Small intestine (tissue), 7 donors: Measurements from ENCODE around the gene NOS3. TPM values are rescaled to one million over a fixed set of nuclear protein-coding genes. Genes with fewer than 3 reads are reported as not detected.

Source experiments
- DNase-seq, 2 donors: peaks; one replicate each; pipeline versions ENCODE4 v3.0.0 to v3.0.0-alpha.2; 2013
- FAIRE-seq: peaks from 2 replicates; lab custom pipeline; 2012; peaks lifted over from hg19 to GRCh38; lab: Jason Lieb, UNC
- H3K27ac ChIP-seq, 3 donors: one replicate each; pipeline ENCODE4 v1.5.1; 2013; ENCODE audit warnings: low read length in 2 of 3, mild to moderate bottlenecking in 2 of 3, control low read depth in 1 of 3, inconsistent platforms in 1 of 3, low read depth in 1 of 3, moderate library complexity in 1 of 3
- H3K27me3 ChIP-seq, 3 donors: one replicate each; pipeline ENCODE4 v1.6.1; 2013; ENCODE audit warnings: low read length in 3 of 3, inconsistent platforms in 1 of 3; ENCODE audit not compliant: control insufficient read depth in 3 of 3, insufficient read depth in 3 of 3
- H3K36me3 ChIP-seq, 3 donors: one replicate each; pipeline ENCODE4 v1.6.1; 2013; ENCODE audit warnings: low read length in 3 of 3, inconsistent platforms in 1 of 3, low read depth in 1 of 3, mild to moderate bottlenecking in 1 of 3, moderate library complexity in 1 of 3; ENCODE audit not compliant: control insufficient read depth in 3 of 3, insufficient read depth in 2 of 3
- H3K4me1 ChIP-seq, 3 donors: one replicate each; pipeline ENCODE4 v1.6.1; 2013; ENCODE audit warnings: low read length in 2 of 3, inconsistent platforms in 1 of 3, low read depth in 1 of 3, mild to moderate bottlenecking in 1 of 3, moderate library complexity in 1 of 3; ENCODE audit not compliant: control insufficient read depth in 3 of 3, insufficient read depth in 2 of 3
- H3K4me3 ChIP-seq, 3 donors: one replicate each; pipeline ENCODE4 v1.5.1; 2013; ENCODE audit warnings: low read length in 3 of 3, control low read depth in 1 of 3, inconsistent platforms in 1 of 3, low read depth in 1 of 3, mild to moderate bottlenecking in 1 of 3, moderate library complexity in 1 of 3
- H3K9me3 ChIP-seq, 2 donors: one replicate each; pipeline ENCODE4 v1.6.1; 2013; ENCODE audit warnings: low read depth in 1 of 2, low read length in 1 of 2; ENCODE audit not compliant: control insufficient read depth in 2 of 2, insufficient read depth in 1 of 2
- WGBS, 3 donors: extraction: QIAGEN DNeasy Blood & Tissue Kit; methylation state at CpG; one replicate each; pipeline ENCODE4 v1.1.7; 2013; 5-methylcytosine and 5-hydroxymethylcytosine counted together
- polyA plus RNA-seq, 4 donors: library from polyadenylated mRNA; stranded (reverse) in 3 of 4; unstranded in 1 of 4; fragments of 200-250 nt in 3 of 4; fragments of 120-200 nt in 1 of 4; gene quantifications; one replicate each; pipeline versions ENCODE4 v1.2.1 to v1.2.3, GENCODE V29; 2013
- donor health status: healthy with polysubstance abuse.
- donor health status: control.
- donor health status: control.
- donor health status: Bipolar disorder and iron deficiency.
- donor health status: healthy.

NOS3 gene
- polyA plus RNA-seq, 4 donors = 0.45 to 14.7 (median 4.7) TPM

- Histone ChIP-seq H3K9me3 (no peaks in the 10 kb centered on the region), H3K27me3 (peaks cover 0 to 27% (median 7%) of the 10 kb centered on the region in 3 donors), H3K4me3 (no peak overlapping the region), H3K4me1 (peaks cover 0 to 21% (median 0%) of the 10 kb centered on the region in 3 donors), H3K36me3 (peaks cover 0 to 8% (median 0%) of the 10 kb centered on the region in 3 donors), H3K27ac (peak overlapping the region in 1 of 3 donors; percentile 30)
- WGBS, 3 donors = 57 to 70% (median 61%) methylated on average over 19 of the region's 19 CpGs
- DNase-seq (peak in 1 of 2 donors; percentile 63), FAIRE-seq (no peak)
Observed at GRCh38 chr7:150945171-150945852, 45.5 kb upstream of the NOS3 start.

- Histone ChIP-seq H3K4me1 (peaks cover 0 to 21% (median 0%) of the 10 kb centered on the region in 3 donors), H3K9me3 (no peaks in the 10 kb centered on the region), H3K27me3 (peaks cover 0 to 27% (median 7%) of the 10 kb centered on the region in 3 donors), H3K36me3 (peaks cover 0 to 10% (median 0%) of the 10 kb centered on the region in 3 donors), H3K27ac (peak overlapping the region in 1 of 3 donors; percentile 30), H3K4me3 (no peak overlapping the region)
- DNase-seq (no peak), FAIRE-seq (no peak)
- WGBS, 3 donors = 79 to 86% (median 85%) methylated on average over 17 of the region's 17 CpGs
Observed at GRCh38 chr7:150945853-150946420, 44.9 kb upstream of the NOS3 start.

DNA sequence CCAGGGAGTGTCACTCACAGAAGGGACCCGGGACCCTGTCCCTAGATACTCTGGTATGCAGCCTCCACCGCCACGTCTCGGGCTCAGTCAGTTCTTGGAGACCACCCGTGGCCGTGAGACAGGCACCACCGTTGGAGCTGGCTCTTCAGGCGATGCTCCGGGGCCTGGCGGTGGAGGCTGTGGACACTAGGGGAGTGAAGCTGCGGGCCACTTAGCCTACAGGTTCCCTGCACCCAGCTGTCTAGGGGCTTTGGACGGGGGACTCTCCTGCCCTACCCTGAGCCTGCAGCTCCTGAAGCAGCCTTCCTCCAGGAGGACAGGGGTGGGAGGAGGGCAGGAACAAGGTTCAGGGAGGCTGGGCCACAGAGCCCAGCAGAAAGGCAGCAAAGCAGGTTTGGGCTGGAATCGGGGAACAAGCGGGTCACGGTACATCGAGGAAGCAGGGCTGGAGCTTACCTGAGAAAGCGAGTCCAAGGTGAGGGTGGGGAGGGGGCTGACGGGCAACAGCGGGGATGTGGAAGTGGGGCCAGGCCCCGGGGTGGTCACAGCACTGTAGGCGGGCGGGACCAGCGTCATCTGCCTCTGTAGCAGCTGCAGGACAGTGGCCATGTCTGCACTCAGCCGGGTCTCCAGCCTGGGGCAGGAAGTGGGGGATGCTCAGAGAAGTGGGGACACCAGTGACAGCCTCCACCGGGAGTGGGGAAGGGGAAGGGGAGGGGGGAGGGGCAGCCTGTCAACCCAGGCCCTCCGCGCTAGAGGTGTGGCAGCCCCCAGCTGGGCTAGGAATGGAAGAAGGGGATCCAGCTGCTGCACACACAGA is 44.2 kb upstream of the NOS3 start:
- no peak overlapping the region for H3K27ac ChIP-seq

GRCh38 chr7:150947241-150947745 is 43.5 kb upstream of the NOS3 start:
- FAIRE-seq (no peak), DNase-seq (no peak)
- Histone ChIP-seq H3K4me3 (no peak overlapping the region), H3K36me3 (peaks cover 0 to 15% (median 0%) of the 10 kb centered on the region in 3 donors), H3K27ac (no peak overlapping the region), H3K27me3 (peaks cover 0 to 27% (median 7%) of the 10 kb centered on the region in 3 donors), H3K9me3 (no peaks in the 10 kb centered on the region), H3K4me1 (peaks cover 0 to 21% (median 0%) of the 10 kb centered on the region in 3 donors)
- WGBS, 3 donors = 18 to 37% (median 34%) methylated on average over 22 to 31 of the region's 31 CpGs

More for the DNA sequence above, 44.2 kb upstream of the NOS3 start:
- H3K4me3 ChIP-seq = no peak overlapping the region
- no peak for DNase-seq
- 58 to 75% (median 70%) methylated on average over 23 to 27 of the region's 27 CpGs for WGBS, 3 donors
- peaks cover 0 to 21% (median 0%) of the 10 kb centered on the region in 3 donors for H3K4me1 ChIP-seq
- H3K36me3 ChIP-seq = peaks cover 0 to 12% (median 0%) of the 10 kb centered on the region in 3 donors
- FAIRE-seq = no peak
- H3K27me3 ChIP-seq = peaks cover 0 to 27% (median 7%) of the 10 kb centered on the region in 3 donors
- no peaks in the 10 kb centered on the region for H3K9me3 ChIP-seq

DNA sequence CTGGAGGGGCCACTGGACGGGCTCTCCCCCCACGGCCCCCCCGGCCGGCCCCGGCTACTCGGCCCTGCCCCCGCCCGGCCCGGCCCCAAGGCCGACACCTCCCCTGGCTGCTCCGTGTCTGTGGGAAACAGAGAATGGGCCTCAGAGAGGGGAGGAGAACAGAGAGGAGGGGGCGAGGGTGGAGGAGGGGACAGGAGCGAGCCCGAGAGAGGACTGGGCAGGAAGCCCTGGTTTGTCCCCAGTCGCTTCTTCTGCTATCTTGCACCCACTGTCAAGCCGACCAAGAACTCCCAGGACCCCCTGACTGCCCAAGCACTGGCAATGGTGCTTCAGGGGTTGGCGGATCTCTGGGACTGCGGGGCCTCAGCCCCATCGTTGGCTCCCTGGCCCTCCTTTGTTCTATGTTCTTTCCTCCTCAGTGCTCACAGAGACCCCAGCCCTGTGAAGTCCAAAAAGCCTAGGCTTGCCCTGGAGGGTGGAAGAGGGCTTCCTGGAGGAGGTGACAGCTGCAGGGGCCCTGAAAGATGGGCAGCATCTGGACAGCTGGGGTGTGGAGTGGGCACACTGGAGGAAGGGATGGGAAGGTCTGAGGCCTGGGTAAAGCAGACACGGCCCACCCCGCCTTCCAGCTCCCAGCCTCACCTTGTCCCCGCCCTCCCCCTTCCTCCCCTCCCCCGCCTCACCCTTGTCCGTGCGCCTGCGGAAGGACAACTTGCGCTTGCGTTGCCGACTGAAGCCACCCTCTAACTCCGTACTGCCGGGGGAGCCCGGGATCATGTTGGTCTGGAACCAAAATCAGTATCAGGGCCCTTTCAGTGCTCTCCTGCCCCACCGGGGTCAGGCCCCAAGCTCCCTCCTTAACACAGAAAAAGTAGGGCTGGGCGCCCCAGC is 42.8 kb upstream of the NOS3 start:
- FAIRE-seq (no peak), DNase-seq (no peak)
- no peak overlapping the region for H3K4me3 ChIP-seq
- H3K9me3 ChIP-seq = no peaks in the 10 kb centered on the region
- H3K27me3 ChIP-seq = peaks cover 0 to 27% (median 7%) of the 10 kb centered on the region in 3 donors
- peaks cover 0 to 15% (median 0%) of the 10 kb centered on the region in 3 donors for H3K36me3 ChIP-seq
- peaks cover 0 to 21% (median 0%) of the 10 kb centered on the region in 3 donors for H3K4me1 ChIP-seq
- WGBS, 3 donors = 45 to 53% (median 50%) methylated on average over 26 to 33 of the region's 34 CpGs
- no peak overlapping the region for H3K27ac ChIP-seq

GRCh38 chr7:150948791-150949251 is 42.0 kb upstream of the NOS3 start:
- Histone ChIP-seq H3K27me3 (peaks cover 0 to 27% (median 7%) of the 10 kb centered on the region in 3 donors), H3K36me3 (peaks cover 0 to 15% (median 0%) of the 10 kb centered on the region in 3 donors), H3K9me3 (no peaks in the 10 kb centered on the region), H3K4me3 (no peak overlapping the region), H3K27ac (no peak overlapping the region), H3K4me1 (peaks cover 0 to 21% (median 0%) of the 10 kb centered on the region in 3 donors)
- DNase-seq (no peak), FAIRE-seq (no peak)
- 88 to 90% (median 89%) methylated on average over 15 of the region's 15 CpGs for WGBS, 3 donors

DNA sequence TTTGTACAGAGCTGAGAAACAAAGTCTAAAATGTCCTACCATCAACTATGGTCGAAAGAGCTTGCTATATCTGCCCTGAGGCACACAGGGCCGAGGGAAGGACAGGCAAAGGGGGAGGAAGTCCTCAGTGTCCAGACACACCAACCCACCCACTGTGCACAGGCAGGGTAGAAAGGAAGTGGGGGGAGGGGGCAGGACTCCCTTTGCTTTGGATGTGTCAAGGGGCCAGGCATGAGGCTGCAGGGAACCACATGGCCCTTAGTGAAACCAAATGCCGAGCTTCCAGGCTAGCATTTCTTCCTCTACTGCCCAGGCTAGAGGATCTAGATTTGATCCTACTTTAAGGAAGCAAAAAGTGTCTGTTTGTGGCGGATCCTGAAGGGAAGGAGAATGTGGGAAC is 41.3 kb upstream of the NOS3 start:
- no peaks in the 10 kb centered on the region for H3K9me3 ChIP-seq
- peaks cover 0 to 17% (median 0%) of the 10 kb centered on the region in 3 donors for H3K4me1 ChIP-seq
- peaks cover 0 to 15% (median 0%) of the 10 kb centered on the region in 3 donors for H3K36me3 ChIP-seq
- WGBS, 3 donors = 76 to 81% (median 81%) methylated on average over 4 of the region's 4 CpGs
- peaks cover 0 to 27% (median 7%) of the 10 kb centered on the region in 3 donors for H3K27me3 ChIP-seq
- DNase-seq (no peak), FAIRE-seq (no peak)
- no peak overlapping the region for H3K27ac ChIP-seq
- H3K4me3 ChIP-seq = no peak overlapping the region
